HepG2 (cell line): ENCODE measurements around the gene PGPEP1. TPM values are rescaled to one million over a fixed set of nuclear protein-coding genes. Genes with fewer than 3 reads are reported as not detected.

Experiments used
- BCL6 ChIP-seq: IDR thresholded peaks from 2 replicates; pipeline ENCODE4 v1.6.1; 2016; ENCODE audit warnings: missing genetic modification reagents, missing compliant biosample characterization
- ELF3 ChIP-seq: IDR thresholded peaks from 2 replicates; pipeline ENCODE4 v1.6.1; 2016; ENCODE audit warnings: missing genetic modification reagents, missing compliant biosample characterization
- FOXO1 ChIP-seq: sonication (generic); formaldehyde crosslinking; IDR thresholded peaks from 2 replicates; pipeline ENCODE4 v1.4.0; 2020; ENCODE audit warnings: missing genetic modification reagents
- GABPA ChIP-seq, 2 experiments: IDR thresholded peaks; 2 replicates each; pipeline ENCODE4 v1.6.1; 2011 to 2016; ENCODE audit warnings: low read depth in 2 of 2, low read length in 1 of 2, missing biosample characterization in 1 of 2, missing genetic modification characterization in 1 of 2
- NR2F2 ChIP-seq: IDR thresholded peaks from 2 replicates; pipeline ENCODE4 v1.6.1; 2012; ENCODE audit warnings: low read depth, inconsistent platforms, borderline replicate concordance
- RARA ChIP-seq: IDR thresholded peaks from 2 replicates; pipeline ENCODE4 v1.6.1; 2016; ENCODE audit warnings: missing genetic modification reagents, missing compliant biosample characterization
- SIX1 ChIP-seq: sonication (generic); formaldehyde crosslinking; IDR thresholded peaks from 2 replicates; pipeline ENCODE4 v1.4.0; 2020; ENCODE audit warnings: missing genetic modification reagents, borderline replicate concordance
- SRY ChIP-seq: sonication (generic); formaldehyde crosslinking; IDR thresholded peaks from 2 replicates; pipeline ENCODE4 v1.8.0; 2022; ENCODE audit warnings: mild to moderate bottlenecking, missing genetic modification reagents
- TP53 ChIP-seq: sonication (generic); formaldehyde crosslinking; conservative IDR thresholded peaks from 2 replicates; pipeline ENCODE4 v1.4.0; 2020; ENCODE audit warnings: missing genetic modification reagents
- XBP1 ChIP-seq: sonication (generic); formaldehyde crosslinking; IDR thresholded peaks from 2 replicates; pipeline ENCODE4 v1.5.0; 2020; ENCODE audit warnings: missing genetic modification reagents
- ZNF101 ChIP-seq: sonication (generic); formaldehyde crosslinking; IDR thresholded peaks from 2 replicates; pipeline ENCODE4 v1.4.0; 2020; ENCODE audit warnings: mild to moderate bottlenecking, low read depth, missing genetic modification reagents, borderline replicate concordance
- ZNF543 ChIP-seq: sonication (generic); formaldehyde crosslinking; IDR thresholded peaks from 2 replicates; pipeline ENCODE4 v1.4.0; 2020; ENCODE audit warnings: mild to moderate bottlenecking, missing genetic modification reagents
- ZNF629 ChIP-seq: sonication (generic); formaldehyde crosslinking; conservative IDR thresholded peaks from 2 replicates; pipeline ENCODE4 v1.5.0; 2020; ENCODE audit warnings: missing genetic modification reagents
- polyA plus RNA-seq, 8 experiments: library from polyadenylated mRNA; depleted of rRNA in 3 of 8; stranded (reverse) in 7 of 8; unstranded in 1 of 8; fragments of >200 nt; fragmentation: Illumina TruSeq in 4 of 8; extraction: Trizol in 4 of 8; gene quantifications; 2 replicates each; pipeline versions ENCODE4 v1.2.1 to v1.2.3, GENCODE V29; 2011 to 2016; ENCODE audit warnings: low read depth in 4 of 8, missing spikeins in 1 of 8, mixed read lengths in 1 of 8; ENCODE audit not compliant: insufficient read depth in 1 of 8
- total RNA-seq, 5 experiments: library from RNA; depleted of rRNA; stranded (reverse); fragments of >200 nt; fragmentation: Illumina TruSeq; extraction: Trizol; gene quantifications; 2 replicates each; pipeline ENCODE4 v1.2.3, GENCODE V29; 2016; ENCODE audit warnings: low read depth in 1 of 5
- TF ChIP-seq, protein P1 (sequence below): sonication (generic); formaldehyde crosslinking; IDR thresholded peaks from 2 replicates; pipeline ENCODE4 v1.4.0; 2020; ENCODE audit warnings: missing genetic modification reagents
- TF ChIP-seq, protein P2 (sequence below): sonication (generic); formaldehyde crosslinking; IDR thresholded peaks from 2 replicates; pipeline ENCODE4 v1.9.0; 2021; ENCODE audit warnings: missing genetic modification reagents, mild to moderate bottlenecking, borderline replicate concordance
- TF ChIP-seq, protein P3 (sequence below): sonication (generic); formaldehyde crosslinking; IDR thresholded peaks from 2 replicates; pipeline ENCODE4 v1.4.0; 2020; ENCODE audit warnings: missing genetic modification reagents, mild to moderate bottlenecking, borderline replicate concordance
- TF ChIP-seq, protein P4 (sequence below): IDR thresholded peaks from 2 replicates; pipeline ENCODE4 v1.4.0; 2020; ENCODE audit warnings: mild to moderate bottlenecking, missing genetic modification reagents

The PGPEP1 gene
- total and polyA plus RNA-seq, 2 of the 13 experiments (the other 11 are each of a cell fraction or from before 2014, with no cell fraction given): 53.1 to 56.6 TPM

DNA sequence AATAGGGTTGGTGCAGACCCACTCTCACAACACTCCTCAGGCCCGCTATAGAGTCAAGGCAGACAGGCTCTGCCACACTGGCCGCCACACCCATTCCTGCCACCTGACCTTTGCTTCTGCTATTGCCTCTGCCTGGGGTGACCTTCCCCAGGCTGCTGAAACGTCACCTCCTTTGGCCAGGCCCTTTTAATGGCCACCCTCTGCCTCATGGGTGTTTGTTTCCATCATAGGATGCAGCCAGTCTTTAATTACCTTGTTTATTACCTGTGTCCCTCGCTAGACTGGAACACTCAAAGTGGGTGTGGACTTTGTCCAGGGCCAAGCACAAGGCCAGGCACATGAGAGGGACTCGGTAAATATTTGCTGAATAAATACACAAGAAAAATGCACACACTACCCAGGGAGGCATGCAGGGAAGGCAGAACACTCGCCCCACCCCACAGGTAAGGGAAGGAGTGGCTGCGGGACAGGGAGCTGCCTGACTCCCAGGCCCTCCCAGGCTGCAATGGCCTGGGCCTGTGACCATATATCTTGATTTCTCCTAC is 20.7 kb upstream of the PGPEP1 start (continued):
- TF ChIP-seq, protein P1, sequence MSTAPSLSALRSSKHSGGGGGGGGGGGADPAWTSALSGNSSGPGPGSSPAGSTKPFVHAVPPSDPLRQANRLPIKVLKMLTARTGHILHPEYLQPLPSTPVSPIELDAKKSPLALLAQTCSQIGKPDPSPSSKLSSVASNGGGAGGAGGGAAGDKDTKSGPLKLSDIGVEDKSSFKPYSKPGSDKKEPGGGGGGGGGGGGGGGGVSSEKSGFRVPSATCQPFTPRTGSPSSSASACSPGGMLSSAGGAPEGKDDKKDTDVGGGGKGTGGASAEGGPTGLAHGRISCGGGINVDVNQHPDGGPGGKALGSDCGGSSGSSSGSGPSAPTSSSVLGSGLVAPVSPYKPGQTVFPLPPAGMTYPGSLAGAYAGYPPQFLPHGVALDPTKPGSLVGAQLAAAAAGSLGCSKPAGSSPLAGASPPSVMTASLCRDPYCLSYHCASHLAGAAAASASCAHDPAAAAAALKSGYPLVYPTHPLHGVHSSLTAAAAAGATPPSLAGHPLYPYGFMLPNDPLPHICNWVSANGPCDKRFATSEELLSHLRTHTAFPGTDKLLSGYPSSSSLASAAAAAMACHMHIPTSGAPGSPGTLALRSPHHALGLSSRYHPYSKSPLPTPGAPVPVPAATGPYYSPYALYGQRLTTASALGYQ: peak; percentile 55; the same call in 1 of the 2 replicates
- TF ChIP-seq NR2F2: peak; percentile 70; the same call in 1 of the 2 replicates
- peak; percentile 69; the same call in 1 of the 2 replicates for TF ChIP-seq ELF3
- no peak; the same call in 1 of the 2 replicates for TF ChIP-seq ZNF629 (CRISPR knock-in tag)
- no peak for TF ChIP-seq XBP1
- TF ChIP-seq ZNF101 (CRISPR knock-in tag): no peak
- TF ChIP-seq BCL6 (CRISPR knock-in tag): peak; percentile 75
- TF ChIP-seq SIX1 (CRISPR knock-in tag): peak; percentile 63; the same call in 1 of the 2 replicates
- TF ChIP-seq, protein P2, sequence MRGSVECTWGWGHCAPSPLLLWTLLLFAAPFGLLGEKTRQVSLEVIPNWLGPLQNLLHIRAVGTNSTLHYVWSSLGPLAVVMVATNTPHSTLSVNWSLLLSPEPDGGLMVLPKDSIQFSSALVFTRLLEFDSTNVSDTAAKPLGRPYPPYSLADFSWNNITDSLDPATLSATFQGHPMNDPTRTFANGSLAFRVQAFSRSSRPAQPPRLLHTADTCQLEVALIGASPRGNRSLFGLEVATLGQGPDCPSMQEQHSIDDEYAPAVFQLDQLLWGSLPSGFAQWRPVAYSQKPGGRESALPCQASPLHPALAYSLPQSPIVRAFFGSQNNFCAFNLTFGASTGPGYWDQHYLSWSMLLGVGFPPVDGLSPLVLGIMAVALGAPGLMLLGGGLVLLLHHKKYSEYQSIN (CRISPR knock-in tag): no peak
- peak; percentile 96 for TF ChIP-seq FOXO1 (CRISPR knock-in tag)
- peak; percentile 71; the same call in 1 of the 2 replicates for TF ChIP-seq SRY (CRISPR knock-in tag)
- peak; percentile 91 for TF ChIP-seq RARA (CRISPR knock-in tag)
- TF ChIP-seq GABPA (IDR thresholded peaks at IDR 0.05; ENCODE audit: low read depth, low read length): no peak
- peak; percentile 70 for TF ChIP-seq GABPA (CRISPR knock-in tag; IDR thresholded peaks at IDR 0.05; ENCODE audit: low read depth)
- no peak for TF ChIP-seq TP53 (CRISPR knock-in tag)
- TF ChIP-seq, protein P3, sequence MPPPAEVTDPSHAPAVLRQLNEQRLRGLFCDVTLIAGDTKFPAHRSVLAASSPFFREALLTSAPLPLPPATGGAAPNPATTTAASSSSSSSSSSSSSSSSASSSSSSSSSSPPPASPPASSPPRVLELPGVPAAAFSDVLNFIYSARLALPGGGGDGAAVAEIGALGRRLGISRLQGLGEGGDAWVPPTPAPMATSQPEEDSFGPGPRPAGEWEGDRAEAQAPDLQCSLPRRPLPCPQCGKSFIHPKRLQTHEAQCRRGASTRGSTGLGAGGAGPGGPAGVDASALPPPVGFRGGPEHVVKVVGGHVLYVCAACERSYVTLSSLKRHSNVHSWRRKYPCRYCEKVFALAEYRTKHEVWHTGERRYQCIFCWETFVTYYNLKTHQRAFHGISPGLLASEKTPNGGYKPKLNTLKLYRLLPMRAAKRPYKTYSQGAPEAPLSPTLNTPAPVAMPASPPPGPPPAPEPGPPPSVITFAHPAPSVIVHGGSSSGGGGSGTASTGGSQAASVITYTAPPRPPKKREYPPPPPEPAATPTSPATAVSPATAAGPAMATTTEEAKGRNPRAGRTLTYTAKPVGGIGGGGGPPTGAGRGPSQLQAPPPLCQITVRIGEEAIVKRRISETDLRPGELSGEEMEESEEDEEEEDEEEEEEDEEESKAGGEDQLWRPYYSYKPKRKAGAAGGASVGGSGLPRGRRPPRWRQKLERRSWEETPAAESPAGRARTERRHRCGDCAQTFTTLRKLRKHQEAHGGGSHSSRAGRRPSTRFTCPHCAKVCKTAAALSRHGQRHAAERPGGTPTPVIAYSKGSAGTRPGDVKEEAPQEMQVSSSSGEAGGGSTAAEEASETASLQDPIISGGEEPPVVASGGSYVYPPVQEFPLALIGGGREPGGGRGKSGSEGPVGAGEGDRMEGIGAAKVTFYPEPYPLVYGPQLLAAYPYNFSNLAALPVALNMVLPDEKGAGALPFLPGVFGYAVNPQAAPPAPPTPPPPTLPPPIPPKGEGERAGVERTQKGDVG (CRISPR knock-in tag): peak; percentile 82; the same call in 1 of the 2 replicates
- TF ChIP-seq ZNF543 (CRISPR knock-in tag): peak; percentile 57; the same call in 1 of the 2 replicates
- TF ChIP-seq, protein P4, sequence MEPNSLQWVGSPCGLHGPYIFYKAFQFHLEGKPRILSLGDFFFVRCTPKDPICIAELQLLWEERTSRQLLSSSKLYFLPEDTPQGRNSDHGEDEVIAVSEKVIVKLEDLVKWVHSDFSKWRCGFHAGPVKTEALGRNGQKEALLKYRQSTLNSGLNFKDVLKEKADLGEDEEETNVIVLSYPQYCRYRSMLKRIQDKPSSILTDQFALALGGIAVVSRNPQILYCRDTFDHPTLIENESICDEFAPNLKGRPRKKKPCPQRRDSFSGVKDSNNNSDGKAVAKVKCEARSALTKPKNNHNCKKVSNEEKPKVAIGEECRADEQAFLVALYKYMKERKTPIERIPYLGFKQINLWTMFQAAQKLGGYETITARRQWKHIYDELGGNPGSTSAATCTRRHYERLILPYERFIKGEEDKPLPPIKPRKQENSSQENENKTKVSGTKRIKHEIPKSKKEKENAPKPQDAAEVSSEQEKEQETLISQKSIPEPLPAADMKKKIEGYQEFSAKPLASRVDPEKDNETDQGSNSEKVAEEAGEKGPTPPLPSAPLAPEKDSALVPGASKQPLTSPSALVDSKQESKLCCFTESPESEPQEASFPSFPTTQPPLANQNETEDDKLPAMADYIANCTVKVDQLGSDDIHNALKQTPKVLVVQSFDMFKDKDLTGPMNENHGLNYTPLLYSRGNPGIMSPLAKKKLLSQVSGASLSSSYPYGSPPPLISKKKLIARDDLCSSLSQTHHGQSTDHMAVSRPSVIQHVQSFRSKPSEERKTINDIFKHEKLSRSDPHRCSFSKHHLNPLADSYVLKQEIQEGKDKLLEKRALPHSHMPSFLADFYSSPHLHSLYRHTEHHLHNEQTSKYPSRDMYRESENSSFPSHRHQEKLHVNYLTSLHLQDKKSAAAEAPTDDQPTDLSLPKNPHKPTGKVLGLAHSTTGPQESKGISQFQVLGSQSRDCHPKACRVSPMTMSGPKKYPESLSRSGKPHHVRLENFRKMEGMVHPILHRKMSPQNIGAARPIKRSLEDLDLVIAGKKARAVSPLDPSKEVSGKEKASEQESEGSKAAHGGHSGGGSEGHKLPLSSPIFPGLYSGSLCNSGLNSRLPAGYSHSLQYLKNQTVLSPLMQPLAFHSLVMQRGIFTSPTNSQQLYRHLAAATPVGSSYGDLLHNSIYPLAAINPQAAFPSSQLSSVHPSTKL: peak; percentile 91
